DOHH2 (cell line): Measurements from ENCODE around the gene RLN3.

Source experiments
- CTCF ChIP-seq: fragments of 200-600 bp; sonication (generic); IDR thresholded peaks from one replicate; pipeline ENCODE4 v1.5.1; 2014; ENCODE audit warnings: antibody characterized with exemption, mild to moderate bottlenecking, low read depth, low read length; ENCODE audit not compliant: poor library complexity, severe bottlenecking
- EZH2phosphoT487 ChIP-seq: fragments of 200-600 bp; sonication (generic); IDR thresholded peaks from 2 replicates; pipeline ENCODE4 v1.6.1; 2017; ENCODE audit warnings: borderline replicate concordance, mild to moderate bottlenecking, antibody characterized with exemption, low read length, moderate library complexity, mixed read lengths

- TF ChIP-seq CTCF (no peak), EZH2phosphoT487 (no peak)
Observed at GRCh38 chr19:13981021-13981420, 46.9 kb upstream of the RLN3 start.
